GM12878 (cell line): ENCODE results near the gene WDFY3.

ENCODE experiments used
- BCL11A ChIP-seq: IDR thresholded peaks from 2 replicates; pipeline ENCODE4 v1.6.1; 2011; ENCODE audit warnings: low read depth, low read length
- CHD1 ChIP-seq: IDR thresholded peaks from 2 replicates; pipeline ENCODE4 v1.6.1; 2012; ENCODE audit warnings: low read depth, low read length, improper control_type of control experiment
- CTCF ChIP-seq, 3 experiments: IDR thresholded peaks in 2 of 3; conservative IDR thresholded peaks in 1 of 3; 2 replicates each; pipeline ENCODE4 v1.5.1; 2011; ENCODE audit warnings: low read depth in 3 of 3, low read length in 3 of 3, mild to moderate bottlenecking in 3 of 3, control low read depth in 2 of 3, moderate library complexity in 2 of 3, inconsistent platforms in 1 of 3, mixed read lengths in 1 of 3; ENCODE audit not compliant: control insufficient read depth in 2 of 3, insufficient read depth in 1 of 3; ENCODE audit errors: extremely low read depth in 1 of 3
- RBBP5 ChIP-seq: fragments of 200-600 bp; sonication (generic); conservative IDR thresholded peaks from 2 replicates; pipeline ENCODE4 v1.6.1; 2016

GRCh38 chr4:84954982-84955567 lies 11.4 kb downstream of the WDFY3 start:
- TF ChIP-seq RBBP5 (no peak), CHD1 (no peak), CTCF (IDR thresholded peaks at IDR 0.05 in 2 of 3, conservative IDR thresholded peaks at IDR 0.05 in 1 of 3; ENCODE audit: control insufficient read depth in 2 of 3, extremely low read depth in 1 of 3, insufficient read depth in 1 of 3, low read depth in 3 of 3, low read length in 3 of 3) (no peak), BCL11A (no peak)
